Measurements from ENCODE around the gene CERS4.
"Not testable (repeated sequence)": the region's sequence is repeated elsewhere in the genome, so short reads cannot be mapped to it uniquely, and the experiment has no call there.

The CERS4 gene

GRCh38 chr19:8244442-8244841 is 35.3 kb downstream of the CERS4 start:
- no peak for DNase-seq

- DNase-seq = no peak
Measured at GRCh38 chr19:8245869-8246835, 37.0 kb downstream of the CERS4 start.

GRCh38 chr19:8247129-8247890 is 38.1 kb downstream of the CERS4 start:
- DNase-seq = not testable (repeated sequence)

DNA sequence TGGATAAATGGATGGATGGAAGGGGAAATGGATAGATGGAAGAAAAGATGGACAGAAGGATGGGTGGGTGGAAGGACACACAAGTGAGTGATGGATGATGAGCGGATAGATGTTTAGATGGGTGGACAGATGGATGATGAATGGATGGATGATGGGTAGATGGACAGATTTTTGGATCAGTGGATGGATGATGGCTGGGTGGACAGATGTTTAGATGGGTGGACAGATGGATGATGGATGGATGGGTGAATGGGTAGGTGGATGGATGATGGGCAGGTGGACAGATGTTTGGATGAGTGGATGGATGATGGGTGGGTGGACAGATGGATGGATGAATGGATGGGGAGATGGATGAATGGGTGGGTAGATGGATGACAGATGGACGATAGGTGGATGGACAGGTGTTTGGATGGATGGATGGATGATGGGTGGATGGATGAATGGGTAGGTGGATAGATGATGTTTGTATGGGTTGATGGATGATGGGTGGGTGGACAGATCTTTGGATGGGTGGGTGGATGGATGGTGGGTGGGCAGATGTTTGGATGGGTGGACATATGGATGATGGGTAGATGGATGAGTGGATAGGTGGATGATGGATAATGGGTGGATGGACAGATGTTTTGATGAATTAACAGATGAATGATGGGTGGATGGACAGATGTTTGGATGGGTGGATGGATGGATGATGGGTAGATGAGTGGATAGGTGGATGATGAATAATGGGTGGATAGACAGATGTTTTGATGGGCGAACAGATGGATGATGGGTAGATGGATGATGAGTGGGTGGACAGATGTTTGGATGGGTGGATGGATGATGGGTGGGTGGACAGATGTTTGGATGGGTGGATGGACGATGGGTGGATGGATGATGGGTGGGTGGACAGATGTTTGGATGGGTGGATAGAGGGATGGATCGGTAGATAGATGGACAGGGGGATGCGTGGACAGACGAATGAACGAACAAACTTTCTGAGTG is 39.5 kb downstream of the CERS4 start:
- no peak for DNase-seq

GRCh38 chr19:8250596-8250995 is 41.4 kb downstream of the CERS4 start:
- no peak for DNase-seq

GRCh38 chr19:8251025-8251472 is 41.9 kb downstream of the CERS4 start:
- DNase-seq = no peak

- peak; percentile 87 for DNase-seq
Measured at GRCh38 chr19:8252922-8253589, 43.9 kb downstream of the CERS4 start.

DNA sequence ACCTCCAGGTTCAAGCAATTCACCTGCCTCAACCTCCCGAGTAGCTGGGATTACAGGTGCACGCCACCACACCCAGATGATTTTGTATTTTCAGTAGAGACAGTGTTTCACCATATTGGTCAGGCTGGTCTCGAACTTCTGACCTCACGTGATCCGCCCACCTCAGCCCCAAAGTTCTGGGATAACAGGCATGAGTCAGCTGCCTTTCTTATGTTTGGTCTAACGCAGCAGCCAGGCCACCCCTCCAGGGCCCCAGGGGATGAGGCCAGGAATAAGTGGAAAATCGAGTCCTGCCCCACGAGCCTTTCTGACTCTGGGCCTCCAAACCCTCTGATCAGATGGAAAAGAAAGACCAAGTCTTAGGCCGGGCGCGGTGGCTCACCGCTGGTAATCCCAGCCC is 44.5 kb downstream of the CERS4 start:
- no peak for DNase-seq

DNA sequence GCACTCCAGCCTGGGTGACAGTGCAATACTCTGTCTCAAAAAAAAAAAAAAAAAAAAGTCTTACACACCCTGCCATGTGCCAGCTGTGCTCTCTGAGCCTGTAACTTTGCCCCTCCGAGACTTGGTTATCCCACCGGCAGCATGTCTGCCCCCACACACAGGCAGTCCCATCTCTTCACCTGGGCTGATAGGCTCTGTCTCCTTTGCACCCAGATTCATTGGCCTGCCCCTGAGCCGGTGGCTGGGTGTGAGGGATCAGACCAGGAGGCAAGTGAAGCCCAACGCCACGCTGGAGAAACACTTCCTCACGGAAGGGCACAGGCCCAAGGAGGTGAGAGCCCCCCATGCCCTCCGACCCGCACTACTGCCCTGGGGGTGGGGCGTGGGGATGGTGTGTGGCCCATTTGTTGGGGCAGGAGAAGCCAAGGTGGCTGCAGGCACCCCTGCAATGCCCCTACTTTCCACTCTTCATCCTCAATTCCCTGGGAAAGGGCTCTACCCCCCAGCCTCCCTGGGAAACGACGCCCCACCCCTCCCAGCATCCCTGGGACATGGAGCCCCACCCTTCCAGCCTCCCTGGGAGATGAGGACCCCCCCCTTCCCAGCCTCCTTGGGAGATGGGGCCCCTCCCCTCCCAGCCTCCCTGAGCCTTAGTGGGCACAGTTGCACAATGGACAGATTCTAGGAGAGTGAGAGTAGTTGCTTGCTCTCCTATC is 45.3 kb downstream of the CERS4 start:
- no peak for DNase-seq

- no peak for DNase-seq
Measured at GRCh38 chr19:8255426-8256125, 46.4 kb downstream of the CERS4 start.

DNA sequence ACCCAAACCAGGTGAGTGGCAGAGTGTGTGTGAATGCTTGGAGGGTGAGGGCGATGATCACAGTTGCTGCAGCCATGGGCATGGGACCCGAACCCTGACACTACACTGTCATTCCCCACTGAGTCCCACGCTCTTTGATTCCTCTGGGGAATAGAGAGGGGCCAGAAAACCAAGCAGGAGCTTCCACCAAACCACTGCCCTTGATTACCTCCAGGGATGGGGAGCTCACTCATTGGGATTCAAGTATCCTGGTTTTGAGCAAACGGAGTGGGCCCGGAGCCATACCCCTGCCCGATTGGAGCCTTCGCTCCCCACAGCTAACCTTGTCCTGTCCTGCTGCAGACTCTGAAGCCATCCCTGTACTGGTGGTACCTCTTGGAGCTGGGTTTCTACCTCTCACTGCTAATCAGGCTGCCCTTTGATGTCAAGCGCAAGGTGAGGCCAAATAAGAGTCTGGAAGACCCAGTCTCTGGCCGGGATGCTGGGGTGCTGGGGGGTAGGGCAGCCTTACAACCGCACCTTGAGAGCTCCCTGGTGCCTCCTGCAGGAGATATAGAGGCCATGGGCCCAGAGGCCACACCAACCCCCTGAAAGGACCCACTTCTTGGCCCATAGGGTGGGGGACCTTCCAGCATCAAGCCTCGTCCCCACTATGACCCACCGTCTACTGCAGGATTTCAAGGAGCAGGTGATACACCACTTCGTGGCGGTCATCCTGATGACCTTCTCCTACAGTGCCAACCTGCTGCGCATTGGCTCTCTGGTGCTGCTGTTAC is 47.3 kb downstream of the CERS4 start:
- DNase-seq = no peak

GRCh38 chr19:8257052-8257443 is 47.9 kb downstream of the CERS4 start:
- no peak for DNase-seq

DNA sequence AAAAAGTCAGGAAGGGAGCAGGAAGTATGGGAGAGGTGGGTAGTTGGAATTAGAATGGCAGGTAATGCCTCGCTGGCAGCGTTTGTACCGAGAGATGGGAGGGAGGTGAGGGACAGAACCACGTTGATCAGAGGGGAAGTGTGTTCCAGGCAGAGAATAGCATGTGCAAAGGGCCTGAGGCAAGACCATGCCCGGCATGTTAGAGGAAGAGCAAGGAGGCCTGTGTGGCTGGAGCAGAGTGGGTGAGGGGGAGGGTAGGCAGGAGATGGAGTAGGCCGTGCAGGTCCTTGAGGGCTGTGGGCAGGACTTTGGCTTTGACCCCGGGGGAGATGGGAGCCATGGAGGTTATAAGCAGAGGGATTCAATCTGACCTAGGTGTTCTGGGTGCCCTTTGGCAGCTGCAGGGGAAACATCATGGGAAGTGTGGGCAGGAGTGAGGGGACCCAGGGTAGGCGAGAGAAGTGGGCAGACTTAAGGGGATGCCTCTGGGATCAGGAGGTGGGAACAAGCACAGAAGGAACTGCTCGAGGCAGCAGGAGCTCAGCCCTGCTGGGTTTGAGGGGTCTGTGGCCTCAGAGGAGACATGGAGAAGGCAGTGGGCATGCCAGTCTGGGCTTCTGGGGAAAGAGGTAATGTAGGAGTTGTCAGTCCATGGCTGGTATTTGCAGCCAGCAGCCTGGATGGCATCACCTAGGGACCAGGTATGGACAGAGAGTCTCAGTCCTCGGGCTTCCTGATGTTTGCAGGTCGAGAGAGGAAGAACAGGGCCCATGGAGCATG is 50.2 kb downstream of the CERS4 start:
- DNase-seq = no peak

DNA sequence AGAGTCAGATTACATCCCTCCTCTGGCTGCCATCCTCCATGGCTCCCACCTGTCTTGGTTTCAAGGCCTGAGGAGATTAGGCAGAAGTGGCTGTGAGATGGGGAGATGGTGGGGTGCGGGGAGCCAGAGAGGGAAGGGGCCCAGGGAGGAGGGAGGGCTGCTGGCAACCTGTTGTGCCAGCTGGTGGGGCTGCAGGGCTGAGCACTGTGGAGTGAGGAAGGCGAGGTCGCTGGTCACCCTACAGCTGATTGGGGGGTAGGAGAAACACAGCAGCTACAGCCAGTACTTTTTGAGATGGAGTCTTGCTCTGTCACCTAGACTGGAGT is 50.7 kb downstream of the CERS4 start:
- no peak for DNase-seq

DNA sequence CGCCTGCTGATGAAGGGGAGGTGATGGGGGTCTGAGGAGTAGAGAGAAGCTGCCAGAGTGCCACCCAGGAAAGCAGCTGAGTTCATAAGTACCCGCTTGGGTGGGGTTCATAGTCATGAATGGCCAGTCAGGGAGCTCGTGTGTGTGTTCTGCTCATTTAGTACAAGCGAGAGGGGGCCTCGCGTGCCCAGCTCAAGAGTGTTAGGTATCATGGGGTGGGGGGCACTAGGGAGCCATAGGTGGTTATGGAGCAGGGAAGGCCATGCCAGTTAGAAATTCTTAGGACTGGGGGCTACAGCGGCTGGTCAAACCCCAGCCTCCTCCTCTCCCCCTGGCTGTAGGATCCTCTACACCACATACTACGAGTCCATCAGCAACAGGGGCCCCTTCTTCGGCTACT is 52.2 kb downstream of the CERS4 start:
- DNase-seq = no peak

DNA sequence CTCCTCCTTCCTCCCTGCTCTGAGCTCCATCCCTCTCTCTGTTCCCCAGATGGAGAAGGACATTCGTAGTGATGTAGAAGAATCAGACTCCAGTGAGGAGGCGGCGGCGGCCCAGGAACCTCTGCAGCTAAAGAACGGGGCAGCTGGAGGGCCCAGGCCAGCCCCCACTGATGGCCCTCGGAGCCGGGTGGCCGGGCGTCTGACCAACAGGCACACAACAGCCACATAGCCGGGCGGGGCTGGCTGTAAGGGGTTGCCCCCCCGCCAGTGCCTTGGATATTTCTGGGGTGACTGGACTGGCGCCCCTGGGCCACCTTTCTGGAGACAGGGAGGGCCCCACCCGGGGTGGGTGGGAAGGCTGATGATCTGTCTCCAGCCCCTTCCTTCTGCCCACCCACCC is 52.7 kb downstream of the CERS4 start:
- no peak for DNase-seq

- DNase-seq = no peak
Measured at GRCh38 chr19:8262431-8262830, 53.3 kb downstream of the CERS4 start.

- DNase-seq = not testable (repeated sequence)
Measured at GRCh38 chr19:8264248-8264647, 55.1 kb downstream of the CERS4 start.

- DNase-seq = no peak
Measured at GRCh38 chr19:8265872-8266271, 56.7 kb downstream of the CERS4 start.

All from activated T-cell treated with anti-CD3 and anti-CD28 coated beads, Interleukin-2, amount 50 U/mL, for 1 hour (primary cell).